HG03520 (cell line): Measurements from ENCODE around the gene DRG2.

Experiments
- ATAC-seq: cut with Tn5 transposase; IDR thresholded peaks from one replicate; pipeline ENCODE4 v1.9.1; 2021; ENCODE audit warnings: mild to moderate bottlenecking, moderate library complexity; ENCODE audit not compliant: unreplicated experiment

The DRG2 gene

DNA sequence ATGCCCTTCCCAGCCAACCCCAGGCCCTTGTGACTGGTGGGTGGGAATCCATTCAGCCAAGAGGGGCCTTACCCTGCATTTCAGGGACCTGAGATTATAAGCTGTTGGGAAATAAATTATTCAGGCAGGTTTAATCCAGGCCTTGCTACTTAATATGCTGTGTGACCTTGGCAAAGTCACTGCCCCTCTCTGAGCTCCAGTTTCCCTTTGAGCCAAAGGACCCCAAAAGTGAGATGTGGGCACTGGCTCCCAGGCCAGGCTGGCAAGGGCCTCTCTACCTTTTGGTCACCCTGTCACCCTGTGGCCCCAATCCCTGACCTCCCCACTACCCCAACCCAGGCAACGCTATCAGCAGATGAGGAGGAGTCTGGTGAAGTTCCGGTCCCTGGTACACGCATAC is 54.7 kb downstream of the DRG2 start:
- no peak for ATAC-seq

GRCh38 chr17:18143044-18143936 is 55.5 kb downstream of the DRG2 start:
- ATAC-seq: no peak

DNA sequence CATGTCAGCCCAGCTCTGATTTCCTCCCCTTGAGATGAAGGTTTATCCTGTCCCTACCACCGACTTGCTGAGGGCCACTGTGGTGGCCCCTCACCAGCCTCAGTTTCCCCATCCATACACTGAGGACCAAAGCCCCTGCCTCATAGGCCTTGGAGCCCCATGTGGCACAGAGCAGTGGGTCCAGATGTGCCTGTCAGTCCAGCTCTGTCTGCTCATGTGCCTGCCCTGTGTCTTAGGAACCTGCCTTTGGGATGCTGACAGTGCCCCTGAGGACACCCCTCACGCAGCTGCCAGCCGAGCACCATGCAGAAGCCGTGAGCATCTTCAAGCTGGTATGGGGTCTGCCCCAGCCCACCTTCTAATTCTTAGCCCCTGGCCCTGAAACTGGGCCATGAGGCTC is 56.5 kb downstream of the DRG2 start:
- ATAC-seq: no peak

GRCh38 chr17:18144855-18145254 is 57.1 kb downstream of the DRG2 start:
- ATAC-seq: no peak

DNA sequence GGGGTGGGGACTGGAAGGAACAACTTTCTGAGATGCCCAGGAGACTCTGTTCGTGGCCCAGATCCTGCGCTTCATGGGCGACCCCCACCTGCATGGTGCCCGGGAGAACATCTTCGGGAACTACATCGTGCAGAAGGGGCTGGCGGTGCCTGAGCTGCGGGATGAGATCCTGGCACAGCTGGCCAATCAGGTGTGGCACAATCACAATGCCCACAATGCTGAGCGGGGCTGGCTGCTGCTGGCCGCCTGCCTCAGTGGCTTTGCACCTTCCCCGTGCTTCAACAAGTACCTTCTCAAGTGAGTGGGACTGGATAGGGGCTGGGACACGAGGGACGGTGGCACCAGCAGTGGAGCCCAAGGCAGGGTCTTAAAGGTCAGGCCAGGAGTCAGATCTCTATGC is 58.1 kb downstream of the DRG2 start:
- ATAC-seq: no peak

DNA sequence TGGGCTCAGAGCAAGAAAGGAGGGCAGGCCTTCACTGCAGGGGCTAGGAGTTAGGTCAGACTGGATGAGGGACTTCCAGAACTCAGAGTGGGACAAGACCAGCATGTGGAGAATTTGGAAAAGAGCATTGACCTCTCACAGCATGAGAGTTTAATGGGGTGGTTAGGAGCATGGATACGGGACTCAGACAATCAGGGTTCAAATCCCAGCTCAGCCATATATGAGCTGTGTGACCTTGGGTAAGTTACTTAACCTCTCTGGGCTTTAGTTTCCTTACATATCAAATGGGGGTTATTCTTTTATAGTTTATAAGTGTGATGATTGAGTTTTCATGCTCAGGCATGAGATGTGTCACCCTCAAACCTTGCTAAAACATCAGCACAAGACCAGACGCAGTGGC is 58.5 kb downstream of the DRG2 start:
- ATAC-seq: no peak

DNA sequence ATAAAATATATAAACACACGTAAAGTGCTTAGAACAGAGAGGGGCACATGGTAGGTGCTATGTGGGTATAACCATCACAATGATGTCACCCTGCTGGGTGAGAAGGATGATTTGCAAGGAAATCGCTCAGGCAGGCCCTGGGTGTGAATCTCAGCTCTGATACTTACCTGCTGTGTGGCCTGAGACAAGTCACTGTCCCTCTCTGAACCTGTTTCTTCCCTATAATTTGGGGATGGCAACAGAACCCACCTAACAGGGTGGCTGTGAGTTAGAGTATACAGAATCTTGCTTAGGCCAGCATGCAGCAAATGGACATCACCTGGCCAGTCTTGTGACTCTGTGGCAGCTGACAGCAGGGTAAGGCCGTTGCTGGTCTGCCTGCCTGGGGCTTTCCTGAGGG is 59.2 kb downstream of the DRG2 start:
- ATAC-seq: no peak

DNA sequence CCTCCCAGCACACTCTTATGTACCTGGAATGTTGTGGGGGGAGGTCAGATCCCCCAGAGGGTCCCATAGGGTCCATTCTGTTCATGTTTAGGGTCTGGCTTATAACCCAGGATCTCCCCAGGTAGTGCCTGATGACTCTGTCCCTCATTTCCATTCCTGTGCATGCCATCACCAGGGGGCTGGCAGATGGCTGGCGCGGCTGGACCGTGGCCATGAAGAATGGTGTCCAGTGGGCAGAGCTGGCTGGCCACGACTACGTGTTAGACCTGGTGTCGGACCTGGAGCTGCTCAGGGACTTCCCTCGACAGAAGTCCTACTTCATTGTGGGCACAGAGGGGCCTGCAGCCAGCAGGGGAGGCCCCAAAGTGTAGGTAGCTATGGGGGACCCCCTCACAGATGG is 60.8 kb downstream of the DRG2 start:
- ATAC-seq: no peak

- ATAC-seq: no peak
Measured at GRCh38 chr17:18151290-18151689, 63.5 kb downstream of the DRG2 start.

DNA sequence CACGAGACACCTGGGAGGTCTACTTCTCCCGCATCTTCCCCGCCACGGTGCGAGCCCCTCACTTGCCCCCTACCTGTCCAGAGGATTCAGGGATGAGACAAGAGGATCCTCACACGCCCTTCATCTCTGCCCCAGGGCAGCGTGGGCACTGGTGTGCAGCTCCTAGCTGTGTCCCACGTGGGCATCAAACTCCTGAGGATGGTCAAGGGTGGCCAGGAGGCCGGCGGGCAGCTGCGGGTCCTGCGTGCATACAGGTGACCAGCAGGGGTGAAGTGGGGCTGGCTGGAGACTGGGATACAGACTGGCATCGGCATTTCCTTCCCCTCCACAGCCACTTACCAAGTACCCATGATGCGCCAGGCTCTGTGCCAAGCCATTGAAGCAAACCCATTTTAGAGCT is 67.4 kb downstream of the DRG2 start:
- ATAC-seq: no peak

DNA sequence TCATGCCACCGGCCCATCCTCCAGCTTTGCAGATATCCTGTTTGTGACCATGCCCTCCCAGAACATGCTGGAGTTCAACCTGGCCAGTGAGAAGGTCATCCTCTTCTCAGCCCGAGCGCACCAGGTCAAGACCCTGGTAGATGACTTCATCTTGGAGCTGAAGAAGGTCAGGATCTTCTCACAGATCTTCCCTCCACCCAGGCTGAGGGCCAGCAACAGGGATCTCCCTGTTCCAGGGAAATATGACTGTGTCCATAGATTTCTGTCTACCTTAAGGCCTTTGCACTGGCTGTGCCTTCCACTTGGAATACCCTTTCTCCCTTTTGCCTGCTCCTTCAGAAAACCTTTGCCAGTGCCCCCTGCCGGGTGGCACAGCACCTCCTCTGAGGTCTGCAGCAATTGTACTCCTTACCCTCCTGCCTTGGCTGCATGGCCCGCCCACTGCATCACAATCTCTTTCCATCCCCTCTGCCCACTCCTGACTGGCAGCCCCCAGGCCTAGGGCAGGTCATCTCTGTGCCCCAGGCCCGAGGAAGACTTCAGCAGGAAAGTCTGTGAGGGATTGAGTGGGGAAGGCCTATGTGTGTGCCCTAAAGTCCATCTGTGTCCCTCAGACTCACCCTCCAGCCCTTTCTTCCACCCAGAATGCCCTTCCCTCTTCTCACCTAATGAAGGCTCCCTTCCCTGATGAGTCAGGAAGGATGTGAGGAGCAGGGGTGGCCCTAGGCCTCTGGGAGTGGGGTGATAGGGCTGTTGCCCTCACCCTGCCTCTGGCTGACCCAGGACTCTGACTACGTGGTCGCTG is 68.6 kb downstream of the DRG2 start:
- ATAC-seq: no peak

DNA sequence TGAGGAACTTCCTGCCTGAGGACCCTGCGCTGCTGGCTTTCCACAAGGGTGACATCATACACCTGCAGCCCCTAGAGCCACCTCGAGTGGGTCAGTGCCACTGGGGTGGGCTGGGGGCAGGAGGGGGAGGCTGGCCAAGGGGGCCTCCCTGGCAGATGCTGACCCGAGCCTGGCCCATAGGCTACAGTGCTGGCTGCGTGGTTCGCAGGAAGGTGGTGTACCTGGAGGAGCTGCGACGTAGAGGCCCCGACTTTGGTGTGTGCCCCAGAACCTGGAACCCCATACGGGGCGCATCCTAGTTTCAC is 69.2 kb downstream of the DRG2 start:
- ATAC-seq: no peak
